HCT116 (cell line): ENCODE data around the gene NAV3. TPM values are rescaled to one million over a fixed set of nuclear protein-coding genes. Genes with fewer than 3 reads are reported as not detected.

ENCODE experiments used
- ATAC-seq: fragments of 200-7000 bp; cut with Tn5 transposase; 2 replicates; pipeline ENCODE4 v1.9.1; 2020; ENCODE audit warnings: mild to moderate bottlenecking, moderate library complexity
- BruUV-seq: library from RNA; stranded (reverse); fragments of 400-500 nt; replicated peaks from 2 replicates; lab custom pipeline; 2021; lab: Mats Ljungman, UMichigan
- CTCF ChIA-PET: fragments of 300-600 bp; sonication (Branson Sonifier 250); formaldehyde crosslinking; loops from one replicate; lab custom pipeline; 2021; ENCODE audit warnings: antibody characterized with exemption; lab: Charles Lee
- POLR2A ChIA-PET: fragments of 300-600, 350-600 bp; sonication (Branson Sonifier 250); formaldehyde crosslinking; loops from one replicate; lab custom pipeline; 2021; ENCODE audit warnings: antibody characterized with exemption; lab: Charles Lee
- RAD21 ChIA-PET, 2 experiments: fragments of 300-600 bp; sonication (Branson Sonifier 250); formaldehyde crosslinking; loops; one replicate each; lab custom pipeline; 2023; ENCODE audit warnings: low total read pairs in 2 of 2; ENCODE audit not compliant: uncharacterized antibody in 2 of 2, unreplicated experiment in 2 of 2, low non-redundant PET in 1 of 2; lab: Charles Lee
- DNase-seq: peaks from one replicate; pipeline ENCODE4 v3.0.0-alpha.2; 2010; ENCODE audit warnings: low read depth, low spot score
- H2AFZ ChIP-seq: fragments of 200-600 bp; shearing (Covaris generic), sonication (generic); 2 replicates; pipeline ENCODE4 v1.6.1; 2017; ENCODE audit warnings: low read depth, mixed run types, mixed read lengths, antibody characterized with exemption, low read length; ENCODE audit not compliant: poor library complexity, severe bottlenecking
- H3K27ac ChIP-seq: 2 replicates; pipeline ENCODE4 v1.5.1; 2012; ENCODE audit warnings: low read depth, low read length
- H3K27me3 ChIP-seq: fragments of 200-600 bp; sonication (generic); 2 replicates; pipeline ENCODE4 v1.6.1; 2016; ENCODE audit warnings: mixed run types, low read length, mixed read lengths; ENCODE audit not compliant: insufficient read depth
- H3K36me3 ChIP-seq, 2 experiments: fragments of 200-500 bp in 1 of 2; fragments of 200-600 bp in 1 of 2; sonication (Bioruptor generic) in 1 of 2; sonication (generic) in 1 of 2; 2 replicates each; pipeline versions ENCODE4 v1.5.1 to v1.6.1; 2014 to 2016; ENCODE audit warnings: low read length in 2 of 2, inconsistent platforms in 1 of 2, mixed read lengths in 1 of 2, mixed run types in 1 of 2; ENCODE audit not compliant: insufficient read depth in 2 of 2, control insufficient read depth in 1 of 2
- H3K4me1 ChIP-seq, 2 experiments: fragments of 200-600 bp in 1 of 2; sonication (generic) in 1 of 2; 2 replicates each; pipeline versions ENCODE4 v1.5.1 to v1.6.1; 2012 to 2017; ENCODE audit warnings: low read length in 2 of 2, inconsistent platforms in 1 of 2, mild to moderate bottlenecking in 1 of 2, mixed read lengths in 1 of 2, mixed run types in 1 of 2, moderate library complexity in 1 of 2; ENCODE audit not compliant: insufficient read depth in 2 of 2, control insufficient read depth in 1 of 2
- H3K4me2 ChIP-seq: fragments of 200-600 bp; sonication (generic); 2 replicates; pipeline ENCODE4 v1.6.1; 2017; ENCODE audit warnings: mixed run types, low read length, mixed read lengths
- H3K4me3 ChIP-seq, 2 experiments: fragments of 200-600 bp in 1 of 2; sonication (generic) in 1 of 2; replicated peaks in 1 of 2; 2 replicates each; pipeline ENCODE4 v1.5.1; 2011 to 2016; ENCODE audit warnings: low read length in 2 of 2, control low read depth in 1 of 2, low read depth in 1 of 2, mild to moderate bottlenecking in 1 of 2, mixed read lengths in 1 of 2, mixed run types in 1 of 2
- H3K79me2 ChIP-seq: fragments of 200-600 bp; sonication (generic); 2 replicates; pipeline ENCODE4 v1.6.1; 2017; ENCODE audit warnings: mild to moderate bottlenecking, mixed run types, low read length, moderate library complexity, mixed read lengths; ENCODE audit not compliant: insufficient read depth
- H3K9ac ChIP-seq: fragments of 200-600 bp; sonication (generic); 2 replicates; pipeline ENCODE4 v1.6.1; 2016; ENCODE audit warnings: low read length, mixed read lengths
- H3K9me2 ChIP-seq: fragments of 200-600 bp; sonication (generic), shearing (Covaris generic); 2 replicates; pipeline ENCODE4 v1.6.1; 2017; ENCODE audit warnings: mixed run types, mild to moderate bottlenecking, moderate library complexity; ENCODE audit not compliant: insufficient read depth
- H3K9me3 ChIP-seq, 2 experiments: fragments of 200-500 bp in 1 of 2; fragments of 200-600 bp in 1 of 2; sonication (Bioruptor generic) in 1 of 2; sonication (generic) in 1 of 2; 2 replicates each; pipeline ENCODE4 v1.6.1; 2014 to 2017; ENCODE audit warnings: low read length in 2 of 2, mixed read lengths in 2 of 2, inconsistent platforms in 1 of 2, low read depth in 1 of 2, mild to moderate bottlenecking in 1 of 2, mixed run types in 1 of 2, moderate library complexity in 1 of 2; ENCODE audit not compliant: control insufficient read depth in 1 of 2, insufficient read depth in 1 of 2
- H4K20me1 ChIP-seq: fragments of 200-600 bp; sonication (generic), shearing (Covaris generic); 2 replicates; pipeline ENCODE4 v1.6.1; 2017; ENCODE audit warnings: mixed run types, mild to moderate bottlenecking, moderate library complexity; ENCODE audit not compliant: insufficient read depth
- CBX3 ChIP-seq: IDR thresholded peaks from 2 replicates; pipeline ENCODE4 v1.6.1; 2012; ENCODE audit warnings: low read depth
- CEBPB ChIP-seq: IDR thresholded peaks from 2 replicates; pipeline ENCODE4 v1.6.1; 2012; ENCODE audit warnings: low read depth
- CTCF ChIP-seq, 3 experiments: fragments of 200-600 bp in 1 of 3; sonication (generic) in 1 of 3; IDR thresholded peaks in 2 of 3; conservative IDR thresholded peaks in 1 of 3; 2 replicates each; pipeline ENCODE4 v1.5.1; 2012 to 2017; ENCODE audit warnings: low read depth in 2 of 3, low read length in 2 of 3, antibody characterized with exemption in 1 of 3, borderline replicate concordance in 1 of 3, control low read depth in 1 of 3, mild to moderate bottlenecking in 1 of 3, mixed read lengths in 1 of 3, mixed run types in 1 of 3, moderate library complexity in 1 of 3; ENCODE audit not compliant: insufficient read depth in 1 of 3
- FOSL1 ChIP-seq: IDR thresholded peaks from 2 replicates; pipeline ENCODE4 v1.6.1; 2012; ENCODE audit warnings: low read depth
- POLR2A ChIP-seq: IDR thresholded peaks from 2 replicates; pipeline ENCODE4 v1.7.0; 2011; ENCODE audit warnings: borderline replicate concordance; ENCODE audit not compliant: insufficient read depth, insufficient read length; ENCODE audit errors: extremely low read depth
- POLR2AphosphoS5 ChIP-seq: IDR thresholded peaks from 2 replicates; pipeline ENCODE4 v1.6.1; 2011; ENCODE audit warnings: mild to moderate bottlenecking, low read depth, low read length, moderate library complexity
- RAD21 ChIP-seq: IDR thresholded peaks from 2 replicates; pipeline ENCODE4 v1.6.1; 2012; ENCODE audit warnings: low read depth, mild to moderate bottlenecking
- REST ChIP-seq: IDR thresholded peaks from 2 replicates; pipeline ENCODE4 v1.6.1; 2012; ENCODE audit warnings: low read depth
- SRF ChIP-seq: IDR thresholded peaks from 2 replicates; pipeline ENCODE4 v1.6.1; 2012; ENCODE audit warnings: low read depth
- TCF7L2 ChIP-seq: IDR thresholded peaks from 2 replicates; pipeline ENCODE4 v1.7.0; 2011; ENCODE audit warnings: borderline replicate concordance, inconsistent platforms; ENCODE audit not compliant: insufficient read depth, insufficient read length; ENCODE audit errors: extremely low read depth
- YY1 ChIP-seq: IDR thresholded peaks from 2 replicates; pipeline ENCODE4 v1.6.1; 2011; ENCODE audit warnings: low read length, low read depth, moderate library complexity, mild to moderate bottlenecking; ENCODE audit not compliant: insufficient replicate concordance; ENCODE audit errors: extremely low read depth
- ZBTB33 ChIP-seq: IDR thresholded peaks from 2 replicates; pipeline ENCODE4 v1.6.1; 2011; ENCODE audit warnings: mild to moderate bottlenecking, low read length, moderate library complexity; ENCODE audit not compliant: insufficient replicate concordance; ENCODE audit errors: extremely low read depth
- ZNF274 ChIP-seq: fragments of 200-500 bp; sonication (Bioruptor generic); IDR thresholded peaks from 2 replicates; pipeline ENCODE4 v1.6.1; 2014; ENCODE audit warnings: mild to moderate bottlenecking, low read depth, low read length, inconsistent platforms
- intact Hi-C: fragments of 100-400 bp; cut with micrococcal nuclease; formaldehyde crosslinking; loops from 2 replicates; pipeline ENCODE4 v1.10.0; 2022
- total RNA-seq: library from RNA; stranded (reverse); gene quantifications from one replicate; pipeline ENCODE4 v1.2.1, GENCODE V29; 2021; ENCODE audit not compliant: unreplicated experiment

The NAV3 gene
- total RNA-seq, 1 experiment from 2014 or later: 7.8 TPM

- Histone ChIP-seq H3K27me3 (no peaks in the 10 kb centered on the region), H3K79me2 (no peaks in the 10 kb centered on the region), H3K4me1 (no peaks in the 10 kb centered on the region), H3K36me3 (no peaks in the 10 kb centered on the region), H3K4me3 (no peak overlapping the region), H4K20me1 (no peaks in the 10 kb centered on the region), H3K27ac (no peak overlapping the region), H2AFZ (no peak overlapping the region), H3K4me2 (no peak overlapping the region), H3K9me2 (no peaks in the 10 kb centered on the region), H3K9me3 (no peaks in the 10 kb centered on the region), H3K9ac (no peak overlapping the region)
- RAD21 ChIA-PET: no interaction called here
- no peak for ATAC-seq
- BruUV-seq: no TSS peak
- POLR2A ChIA-PET: no interaction called here
- intact Hi-C loops: no loop called here
- DNase-seq: no peak
- CTCF ChIA-PET: interaction anchor here (1.6 to 1.8 kb wide), 2 partner anchors 113 to 116 kb away, joined by 4 to 5 read pairs; no protein-coding TSS in a partner anchor
- TF ChIP-seq FOSL1 (no peak), REST (peak; percentile 31)
- TF ChIP-seq, all 23 proteins: peak for 1
Observed at GRCh38 chr12:78005094-78005492, 174.4 kb downstream of the NAV3 start.

- Histone ChIP-seq H3K4me1 (no peaks in the 10 kb centered on the region), H3K4me3 (no peak overlapping the region), H4K20me1 (no peaks in the 10 kb centered on the region), H3K9ac (no peak overlapping the region), H3K79me2 (no peaks in the 10 kb centered on the region), H3K36me3 (no peaks in the 10 kb centered on the region), H2AFZ (no peak overlapping the region), H3K27me3 (no peaks in the 10 kb centered on the region), H3K27ac (no peak overlapping the region), H3K4me2 (no peak overlapping the region), H3K9me2 (no peaks in the 10 kb centered on the region), H3K9me3 (no peaks in the 10 kb centered on the region)
- ChIA-PET CTCF (interaction anchor here (1.0 kb wide), 1 partner anchor 10 kb away, joined by 3 read pairs; no protein-coding TSS in a partner anchor), RAD21 (no interaction called here), POLR2A (no interaction called here)
- intact Hi-C loops: no loop called here
- ATAC-seq: no peak
- no peak for DNase-seq
- BruUV-seq: no TSS peak
- TF ChIP-seq CEBPB (no peak), SRF (no peak), CBX3 (no peak), CTCF (IDR thresholded peaks at IDR 0.05 in 2 of 3, conservative IDR thresholded peaks at IDR 0.05 in 1 of 3; ENCODE audit: borderline replicate concordance in 1 of 3, insufficient read depth in 1 of 3, low read depth in 2 of 3, low read length in 2 of 3) (no peak), RAD21 (no peak), YY1 (no peak), ZBTB33 (no peak), ZNF274 (no peak), POLR2AphosphoS5 (no peak), TCF7L2 (no peak), POLR2A (no peak)
Observed at GRCh38 chr12:78007173-78007572, 176.5 kb downstream of the NAV3 start.
